Uterus (tissue), 2 donors: ENCODE results near the gene FOXN3.

Experiments
- POLR2A ChIP-seq, 2 donors: fragments of 450-650 bp; IDR thresholded peaks; one replicate each; pipeline ENCODE4 v1.6.1; 2016; ENCODE audit warnings: antibody characterized with exemption in 2 of 2, mild to moderate bottlenecking in 1 of 2, moderate library complexity in 1 of 2
- TF ChIP-seq, protein P1 (sequence below), 4 experiments: fragments of 200-600 bp in 2 of 4; fragments of 450-650 bp in 2 of 4; sonication (generic) in 2 of 4; IDR thresholded peaks; one replicate each; pipeline ENCODE4 v1.5.1; 2016 to 2019; ENCODE audit warnings: antibody characterized with exemption in 4 of 4, mild to moderate bottlenecking in 2 of 4, moderate library complexity in 1 of 4

DNA sequence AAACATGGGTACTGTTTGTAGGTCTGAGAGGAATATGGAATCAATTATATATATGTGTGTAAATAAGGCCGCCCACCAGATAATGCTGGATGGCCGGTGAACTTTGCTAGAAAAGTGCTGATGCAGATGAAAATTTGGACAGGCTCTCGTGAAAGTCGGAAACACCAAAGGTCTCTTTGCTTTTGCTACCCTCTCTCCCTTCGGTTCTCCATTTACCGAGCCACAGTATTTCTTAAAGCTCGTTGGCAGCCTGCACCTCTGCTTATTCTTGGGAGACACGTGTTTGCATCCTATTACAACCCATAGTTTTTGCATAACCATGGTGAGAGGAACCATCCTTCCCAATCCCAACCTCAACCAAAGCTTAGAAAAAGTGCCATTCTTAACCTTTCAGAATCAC lies 109.6 kb downstream of the FOXN3 start:
- TF ChIP-seq, protein P1, sequence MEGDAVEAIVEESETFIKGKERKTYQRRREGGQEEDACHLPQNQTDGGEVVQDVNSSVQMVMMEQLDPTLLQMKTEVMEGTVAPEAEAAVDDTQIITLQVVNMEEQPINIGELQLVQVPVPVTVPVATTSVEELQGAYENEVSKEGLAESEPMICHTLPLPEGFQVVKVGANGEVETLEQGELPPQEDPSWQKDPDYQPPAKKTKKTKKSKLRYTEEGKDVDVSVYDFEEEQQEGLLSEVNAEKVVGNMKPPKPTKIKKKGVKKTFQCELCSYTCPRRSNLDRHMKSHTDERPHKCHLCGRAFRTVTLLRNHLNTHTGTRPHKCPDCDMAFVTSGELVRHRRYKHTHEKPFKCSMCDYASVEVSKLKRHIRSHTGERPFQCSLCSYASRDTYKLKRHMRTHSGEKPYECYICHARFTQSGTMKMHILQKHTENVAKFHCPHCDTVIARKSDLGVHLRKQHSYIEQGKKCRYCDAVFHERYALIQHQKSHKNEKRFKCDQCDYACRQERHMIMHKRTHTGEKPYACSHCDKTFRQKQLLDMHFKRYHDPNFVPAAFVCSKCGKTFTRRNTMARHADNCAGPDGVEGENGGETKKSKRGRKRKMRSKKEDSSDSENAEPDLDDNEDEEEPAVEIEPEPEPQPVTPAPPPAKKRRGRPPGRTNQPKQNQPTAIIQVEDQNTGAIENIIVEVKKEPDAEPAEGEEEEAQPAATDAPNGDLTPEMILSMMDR (IDR thresholded peaks at IDR 0.05) = no peak
- no peak for TF ChIP-seq POLR2A (IDR thresholded peaks at IDR 0.05)
